Osteoblast (primary cell): ENCODE results near the gene CHMP2B. TPM values are rescaled to one million over a fixed set of nuclear protein-coding genes. Genes with fewer than 3 reads are reported as not detected.
"Not testable (repeated sequence)": the region's sequence is repeated elsewhere in the genome, so short reads cannot be mapped to it uniquely, and the experiment has no call there.

Source experiments
- DNase-seq: peaks from one replicate; pipeline ENCODE4 v3.0.0; 2011; ENCODE audit warnings: low spot score, mixed read lengths; ENCODE audit not compliant: insufficient read length; ENCODE audit errors: missing footprints
- H2AFZ ChIP-seq: 2 replicates; pipeline ENCODE4 v1.6.0; 2011; ENCODE audit warnings: mild to moderate bottlenecking, low read length
- H3K27ac ChIP-seq: 2 replicates; pipeline ENCODE4 v1.5.1; 2011; ENCODE audit warnings: mild to moderate bottlenecking, low read depth, low read length, moderate library complexity
- H3K27me3 ChIP-seq: 2 replicates; pipeline ENCODE4 v1.6.0; 2012; ENCODE audit warnings: mild to moderate bottlenecking, control low read depth, inconsistent platforms, low read length, moderate library complexity; ENCODE audit not compliant: insufficient read depth
- H3K36me3 ChIP-seq: 2 replicates; pipeline ENCODE4 v1.5.1; 2011; ENCODE audit warnings: mild to moderate bottlenecking, low read length, control low read depth, moderate library complexity; ENCODE audit not compliant: insufficient read depth
- H3K4me1 ChIP-seq: 2 replicates; pipeline ENCODE4 v1.5.1; 2011; ENCODE audit warnings: mild to moderate bottlenecking, low read length, control low read depth, moderate library complexity; ENCODE audit not compliant: insufficient read depth
- H3K4me2 ChIP-seq: 2 replicates; pipeline ENCODE4 v1.6.0; 2011; ENCODE audit warnings: mild to moderate bottlenecking, low read length; ENCODE audit not compliant: insufficient read depth
- H3K4me3 ChIP-seq: fragments of 200-600 bp; sonication (generic); 3 replicates; pipeline ENCODE4 v1.5.1; 2012; ENCODE audit warnings: mild to moderate bottlenecking, low read length, inconsistent platforms; ENCODE audit not compliant: insufficient read depth
- H3K79me2 ChIP-seq: 2 replicates; pipeline ENCODE4 v1.6.0; 2012; ENCODE audit warnings: mild to moderate bottlenecking, low read length, control low read depth, inconsistent platforms; ENCODE audit not compliant: insufficient read depth
- H3K9me3 ChIP-seq: 2 replicates; pipeline ENCODE4 v1.5.1; 2011; ENCODE audit warnings: low read depth, low read length, control low read depth
- H4K20me1 ChIP-seq: 2 replicates; pipeline ENCODE4 v1.6.0; 2012; ENCODE audit warnings: mild to moderate bottlenecking, low read length, control low read depth; ENCODE audit not compliant: insufficient read depth
- CTCF ChIP-seq: IDR thresholded peaks from 2 replicates; pipeline ENCODE4 v1.5.1; 2011; ENCODE audit warnings: mild to moderate bottlenecking, low read depth, low read length, moderate library complexity; ENCODE audit errors: extremely low read depth
- small RNA-seq: library from RNA; depleted of rRNA; stranded (forward); fragments of <200 nt; gene quantifications from one replicate; pipeline ENCODE3, GENCODE V24; 2012
- total RNA-seq: library from RNA; depleted of rRNA; stranded (reverse); fragments of >200 nt; gene quantifications from 2 replicates; pipeline ENCODE4 v1.2.3, GENCODE V29; 2012

Gene CHMP2B
- total RNA-seq, 1 donor: 55.4 TPM

GRCh38 chr3:87298111-87298718 lies 71.1 kb downstream of the CHMP2B start:
- Histone ChIP-seq H2AFZ (peak overlapping the region; percentile 28), H3K27me3 (no peaks in the 10 kb centered on the region), H3K36me3 (no peaks in the 10 kb centered on the region), H3K79me2 (no peaks in the 10 kb centered on the region), H3K4me2 (peak overlapping the region; percentile 20), H3K27ac (no peak overlapping the region), H4K20me1 (no peaks in the 10 kb centered on the region), H3K4me3 (no peak overlapping the region), H3K9me3 (no peaks in the 10 kb centered on the region), H3K4me1 (no peaks in the 10 kb centered on the region)
- peak; percentile 65 for TF ChIP-seq CTCF
- peak; percentile 71 for DNase-seq

GRCh38 chr3:87305031-87305430 lies 77.9 kb downstream of the CHMP2B start:
- not testable (repeated sequence) for DNase-seq, H3K4me1 ChIP-seq

More at GRCh38 chr3:87305031-87305430, 77.9 kb downstream of the CHMP2B start:
- H2AFZ ChIP-seq, H4K20me1 ChIP-seq, H3K9me3 ChIP-seq, H3K36me3 ChIP-seq, H3K4me2 ChIP-seq, H3K79me2 ChIP-seq, H3K27ac ChIP-seq, H3K27me3 ChIP-seq, H3K4me3 ChIP-seq: not testable (repeated sequence)

Small RNAs within 50 kb of the gene (small RNA-seq; reads per million reads assigned to genes)
- gene MIR4795: not detected

Other genes with a start within 250 kb of the CHMP2B start
- 198 and 242 TPM in 2 replicates for gene VGLL3, start 236.2 kb upstream of the CHMP2B start, total RNA-seq
- not detected in 2 replicates for gene POU1F1, start 49.3 kb downstream of the CHMP2B start, total RNA-seq